Myocyte (in vitro differentiated cells): Measurements from ENCODE around the gene ATXN7L3. TPM values are rescaled to one million over a fixed set of nuclear protein-coding genes. Genes with fewer than 3 reads are reported as not detected.
"Not testable (repeated sequence)": the region's sequence is repeated elsewhere in the genome, so short reads cannot be mapped to it uniquely, and the experiment has no call there.

ENCODE experiments used
- DNase-seq: peaks from one replicate; pipeline ENCODE4 v3.0.0-alpha.2; 2012; ENCODE audit warnings: low read depth
- polyA plus RNA-seq: library from polyadenylated mRNA; unstranded; fragments of >200 nt; gene quantifications from one replicate; pipeline ENCODE4 v1.2.1, GENCODE V29; 2012; ENCODE audit warnings: missing spikeins
- total RNA-seq: library from RNA; depleted of rRNA; stranded (reverse); fragments of >200 nt; gene quantifications from 2 replicates; pipeline ENCODE4 v1.2.3, GENCODE V29; 2014

The ATXN7L3 gene, protein sequence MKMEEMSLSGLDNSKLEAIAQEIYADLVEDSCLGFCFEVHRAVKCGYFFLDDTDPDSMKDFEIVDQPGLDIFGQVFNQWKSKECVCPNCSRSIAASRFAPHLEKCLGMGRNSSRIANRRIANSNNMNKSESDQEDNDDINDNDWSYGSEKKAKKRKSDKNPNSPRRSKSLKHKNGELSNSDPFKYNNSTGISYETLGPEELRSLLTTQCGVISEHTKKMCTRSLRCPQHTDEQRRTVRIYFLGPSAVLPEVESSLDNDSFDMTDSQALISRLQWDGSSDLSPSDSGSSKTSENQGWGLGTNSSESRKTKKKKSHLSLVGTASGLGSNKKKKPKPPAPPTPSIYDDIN
- total RNA-seq: 55.4 and 60.5 TPM in 2 replicates
- 49.3 TPM for polyA plus RNA-seq

DNA sequence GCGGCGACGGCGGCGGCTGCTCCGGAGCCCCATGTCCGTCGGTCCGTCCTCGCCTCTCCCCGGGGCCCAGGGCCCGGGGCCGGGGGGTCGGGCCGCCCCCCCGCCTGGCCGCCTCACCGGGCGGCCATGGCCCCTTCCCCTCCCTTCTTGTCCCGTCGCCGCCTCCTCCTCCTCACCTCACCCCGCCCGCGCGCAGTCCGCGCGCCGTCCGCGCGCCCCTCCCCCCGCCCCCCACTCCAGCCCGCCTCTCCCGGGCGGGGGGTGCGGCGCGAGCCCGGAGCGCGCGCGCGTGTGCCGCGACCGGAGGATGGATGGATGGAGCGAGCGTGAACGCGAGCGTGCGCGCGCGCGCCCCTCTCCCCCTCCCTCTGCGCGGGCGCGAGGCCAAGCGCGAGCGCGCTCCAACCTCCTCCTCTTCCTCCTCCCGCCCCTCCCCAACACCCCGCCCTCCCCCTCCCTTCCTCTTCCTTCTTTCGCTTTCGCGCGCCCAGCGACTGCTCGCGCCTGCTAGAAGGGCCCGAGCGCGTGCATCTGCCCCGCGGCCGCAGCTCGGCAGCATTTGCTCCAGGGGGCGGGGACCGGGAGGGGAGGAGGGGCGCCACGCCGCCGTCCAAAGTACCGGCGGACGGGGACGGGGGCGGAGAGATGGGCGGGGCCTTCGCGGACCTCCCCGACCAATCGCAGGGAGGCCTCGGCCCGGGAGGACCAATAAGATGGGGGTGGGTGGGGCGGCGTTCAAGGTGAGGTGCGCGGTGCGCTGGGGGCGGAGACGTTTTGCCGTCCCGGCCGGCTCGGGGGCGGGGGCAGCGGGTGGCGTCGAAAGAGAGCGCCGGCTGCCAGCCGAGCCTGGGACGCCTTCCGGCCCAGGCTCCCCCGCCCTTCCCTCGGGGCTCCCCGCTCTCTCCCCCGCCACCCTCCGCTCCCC, at the start of gene ATXN7L3:
Gene ATXN7L3, minus strand, starts transcription at position 332 of the 925 bp plus-strand sequence. CDS start 1,814 bp downstream, outside the sequence.
- peak; percentile 98 for DNase-seq

DNA sequence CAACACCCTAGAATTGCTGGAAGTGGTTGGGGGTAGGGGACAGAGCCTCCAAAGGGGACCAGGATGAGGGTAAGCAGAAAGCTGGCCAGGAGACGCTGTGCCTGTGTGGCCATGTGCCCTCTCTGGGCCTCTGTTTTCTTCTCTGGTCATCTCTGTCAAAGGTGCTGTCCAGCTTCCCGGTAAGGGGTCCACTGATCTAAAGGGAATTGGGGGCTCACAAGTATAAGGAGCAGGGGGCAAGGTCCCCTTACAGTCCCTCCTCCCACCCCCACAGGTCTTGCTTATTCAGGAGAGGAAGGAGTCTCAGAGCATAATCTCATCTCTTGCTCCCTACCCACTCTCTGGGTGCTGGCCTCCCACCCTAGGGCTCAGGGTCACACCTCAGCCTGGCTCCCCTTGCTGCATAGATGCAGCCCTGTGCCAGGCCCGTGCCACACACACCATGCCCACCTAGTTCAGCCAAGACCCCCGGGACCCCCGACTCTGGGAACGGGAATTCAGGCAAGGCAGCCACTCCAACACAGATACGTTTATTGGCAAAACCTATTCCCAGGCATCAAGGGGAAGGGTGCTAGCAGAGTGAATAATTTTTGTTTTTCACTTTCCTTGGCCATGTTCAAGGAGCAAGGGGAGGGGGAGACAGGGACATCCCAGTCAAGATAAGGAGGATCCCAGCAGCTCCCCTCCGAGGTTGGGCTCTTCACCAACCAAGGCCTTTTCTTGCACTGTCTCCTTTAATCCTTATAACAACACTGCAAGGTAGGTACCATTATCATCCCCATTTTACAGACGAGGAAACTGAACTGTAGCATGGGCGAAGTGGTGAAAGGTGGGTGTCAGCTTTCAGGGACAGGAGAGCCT, 48.4 kb upstream of the ATXN7L3 start:
- DNase-seq: no peak

GRCh38 chr17:44247440-44247841, 47.8 kb upstream of the ATXN7L3 start:
- DNase-seq: peak; percentile 96

DNA sequence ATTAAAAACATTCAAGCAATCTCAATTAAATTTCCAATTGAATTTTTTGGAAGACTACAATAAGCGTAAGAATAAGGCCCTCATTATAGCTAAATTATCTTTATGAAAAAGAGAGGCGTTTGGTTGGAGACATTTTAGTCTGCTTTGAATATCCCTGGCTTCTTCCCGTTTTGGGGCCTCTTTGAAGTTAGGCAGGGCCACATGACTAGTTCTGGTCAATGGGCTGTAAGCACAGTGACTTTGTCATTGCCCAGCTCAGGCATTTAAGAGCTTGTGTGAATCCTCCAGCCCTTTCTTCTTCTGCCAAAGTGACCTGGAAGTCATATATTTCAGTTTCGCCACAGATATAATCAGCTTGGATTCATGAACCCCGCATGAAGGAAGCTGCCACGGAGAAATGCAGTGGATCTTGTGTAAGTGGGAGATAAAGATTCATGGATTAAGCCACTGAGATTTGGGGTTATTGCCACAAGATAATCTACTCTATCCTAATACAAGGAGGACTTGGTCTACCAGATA, 41.5 kb upstream of the ATXN7L3 start:
- no peak for DNase-seq

GRCh38 chr17:44237886-44238285, 38.2 kb upstream of the ATXN7L3 start:
- DNase-seq: not testable (repeated sequence)

DNA sequence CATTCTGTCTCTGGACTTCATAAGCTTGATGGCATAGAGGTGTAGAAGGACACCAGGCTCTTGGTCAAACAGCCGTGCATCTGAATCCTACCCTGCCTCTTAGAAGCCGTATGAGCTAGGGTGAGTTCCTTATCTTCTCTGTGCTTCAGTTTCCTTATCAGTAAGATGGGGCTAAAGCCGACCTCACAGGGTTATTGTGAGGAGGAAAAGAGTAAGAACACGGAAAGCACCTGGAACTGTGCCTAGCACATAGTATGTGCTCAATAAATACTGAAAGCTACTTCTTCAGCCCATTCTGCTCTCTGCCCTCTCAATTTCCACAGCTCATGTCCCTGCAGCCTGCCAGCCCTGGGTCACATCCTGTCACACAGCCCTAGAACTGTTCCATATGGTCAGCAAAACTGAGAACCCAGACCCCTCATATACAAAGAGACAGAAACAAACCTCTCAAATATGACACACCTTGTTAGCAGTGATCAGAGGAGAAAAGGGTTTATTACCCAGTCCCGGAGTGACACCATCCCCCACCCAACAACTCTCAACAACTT, 36.8 kb upstream of the ATXN7L3 start:
- DNase-seq: no peak

- DNase-seq: no peak
These were observed 35.9 kb upstream of the ATXN7L3 start for GRCh38 chr17:44235583-44235936.

DNA sequence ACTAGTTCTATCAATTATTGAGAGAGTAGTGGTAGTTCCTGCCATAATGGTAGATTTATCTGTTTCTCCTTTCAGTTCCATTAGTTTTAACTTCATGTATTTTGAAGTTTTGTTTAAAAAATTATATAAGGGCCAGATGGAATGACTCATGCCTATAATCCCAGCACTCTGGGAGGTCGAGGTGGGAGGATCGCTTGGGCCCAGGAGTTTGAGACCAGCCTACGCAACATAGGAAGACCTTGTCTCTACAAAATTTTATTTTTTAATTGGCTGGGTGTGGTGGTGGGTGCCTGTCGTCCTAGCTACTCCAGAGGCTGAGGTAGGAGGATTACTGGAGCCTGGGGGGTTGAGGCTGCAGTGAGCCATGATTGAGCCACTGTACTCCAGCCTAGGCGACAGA, 33.9 kb upstream of the ATXN7L3 start:
- no peak for DNase-seq

DNA sequence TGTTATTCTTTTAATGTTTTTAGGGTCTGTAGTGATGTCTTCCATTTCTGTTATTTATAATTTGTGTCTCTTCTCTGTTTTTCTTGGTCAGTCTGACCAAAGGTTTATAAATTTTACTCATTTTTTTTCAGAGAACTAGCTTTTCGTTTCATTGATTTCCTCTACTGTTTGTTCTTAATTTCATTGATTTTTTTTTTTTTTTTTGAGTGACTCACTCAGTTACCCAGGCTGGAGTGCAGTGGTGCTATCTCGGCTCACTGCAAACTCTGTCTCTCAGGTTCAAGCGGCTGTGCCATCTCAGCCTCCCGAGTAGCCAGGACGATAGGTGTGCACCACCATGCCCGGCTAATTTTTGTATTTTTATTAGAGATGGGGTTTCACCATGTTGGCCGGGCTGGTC, 32.4 kb upstream of the ATXN7L3 start:
- DNase-seq: no peak

GRCh38 chr17:44230140-44230539, 30.5 kb upstream of the ATXN7L3 start:
- DNase-seq: no peak

DNA sequence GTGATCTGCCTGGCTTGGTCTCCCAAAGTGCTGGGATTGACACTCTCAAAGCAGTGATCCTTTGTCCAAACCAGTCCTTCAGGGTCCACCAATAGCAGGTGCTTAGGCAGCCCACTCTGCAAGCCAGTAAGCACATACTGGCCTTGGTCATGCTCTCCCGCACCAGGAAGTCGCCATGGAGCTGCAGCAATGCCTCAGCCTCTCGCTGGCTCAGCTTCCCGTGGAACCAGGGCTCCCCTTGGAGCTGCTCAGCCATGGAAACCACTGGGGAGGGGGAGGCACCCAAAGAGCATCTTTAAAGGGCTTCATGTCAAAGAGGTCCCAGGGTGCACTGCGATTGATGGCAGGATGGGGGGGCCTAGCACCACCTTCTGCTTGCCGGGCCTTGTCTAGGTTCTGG, 29.4 kb upstream of the ATXN7L3 start:
- DNase-seq: no peak

- DNase-seq: no peak
These were observed 23.9 kb upstream of the ATXN7L3 start for GRCh38 chr17:44223541-44224071.

DNA sequence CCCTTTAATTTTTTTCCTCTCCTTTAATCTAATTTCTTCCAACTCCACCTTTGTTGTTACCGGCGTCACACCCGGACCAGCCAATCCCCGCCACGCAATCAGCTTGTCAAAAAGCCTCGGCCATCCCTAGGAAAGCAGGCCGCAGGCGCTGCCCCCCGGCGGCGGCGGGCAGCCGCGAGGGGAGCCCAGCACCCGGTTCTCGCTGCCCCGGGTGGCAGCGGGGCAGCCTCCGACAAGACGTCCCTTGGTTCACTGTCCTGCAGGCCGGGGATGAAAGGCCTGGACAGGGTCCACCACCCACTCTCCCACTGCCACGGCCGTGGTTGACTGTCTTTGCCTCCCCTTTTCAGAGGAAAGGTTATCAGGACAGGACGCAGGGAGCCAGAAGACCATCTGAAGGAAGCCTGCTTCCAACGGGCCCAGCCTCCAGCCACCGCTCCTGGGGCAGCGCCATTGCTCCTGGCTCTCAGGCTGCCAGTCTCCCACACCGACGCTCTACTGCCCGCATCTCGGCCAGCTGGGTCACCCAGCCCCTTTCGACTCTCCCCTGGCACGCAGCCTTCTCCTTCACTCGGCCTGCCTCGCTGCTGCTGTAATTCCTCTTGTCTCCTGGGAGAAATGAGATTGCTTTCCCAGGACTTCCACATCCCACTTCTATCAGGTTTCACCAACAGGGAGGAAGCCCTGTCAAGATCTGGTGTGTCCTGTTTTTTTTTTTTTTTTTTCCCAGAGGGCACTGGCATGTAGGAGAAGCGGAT, 22.6 kb upstream of the ATXN7L3 start:
- DNase-seq: peak; percentile 97

DNA sequence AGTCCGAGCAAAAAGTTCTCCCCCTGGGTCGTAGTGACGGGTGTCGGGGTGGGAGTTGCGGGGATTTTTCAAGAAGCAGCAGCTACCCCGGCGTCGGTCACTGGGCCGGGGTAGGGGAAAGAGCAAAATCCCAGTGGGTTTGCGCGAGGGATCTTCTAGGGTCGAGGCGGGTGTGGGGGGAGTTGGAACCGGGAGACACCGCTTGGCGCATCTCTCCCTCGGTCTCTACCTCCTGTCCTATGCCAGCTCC, 22.1 kb upstream of the ATXN7L3 start:
- DNase-seq: no peak

GRCh38 chr17:44221084-44221861, 21.6 kb upstream of the ATXN7L3 start:
- DNase-seq: peak; percentile 88

DNA sequence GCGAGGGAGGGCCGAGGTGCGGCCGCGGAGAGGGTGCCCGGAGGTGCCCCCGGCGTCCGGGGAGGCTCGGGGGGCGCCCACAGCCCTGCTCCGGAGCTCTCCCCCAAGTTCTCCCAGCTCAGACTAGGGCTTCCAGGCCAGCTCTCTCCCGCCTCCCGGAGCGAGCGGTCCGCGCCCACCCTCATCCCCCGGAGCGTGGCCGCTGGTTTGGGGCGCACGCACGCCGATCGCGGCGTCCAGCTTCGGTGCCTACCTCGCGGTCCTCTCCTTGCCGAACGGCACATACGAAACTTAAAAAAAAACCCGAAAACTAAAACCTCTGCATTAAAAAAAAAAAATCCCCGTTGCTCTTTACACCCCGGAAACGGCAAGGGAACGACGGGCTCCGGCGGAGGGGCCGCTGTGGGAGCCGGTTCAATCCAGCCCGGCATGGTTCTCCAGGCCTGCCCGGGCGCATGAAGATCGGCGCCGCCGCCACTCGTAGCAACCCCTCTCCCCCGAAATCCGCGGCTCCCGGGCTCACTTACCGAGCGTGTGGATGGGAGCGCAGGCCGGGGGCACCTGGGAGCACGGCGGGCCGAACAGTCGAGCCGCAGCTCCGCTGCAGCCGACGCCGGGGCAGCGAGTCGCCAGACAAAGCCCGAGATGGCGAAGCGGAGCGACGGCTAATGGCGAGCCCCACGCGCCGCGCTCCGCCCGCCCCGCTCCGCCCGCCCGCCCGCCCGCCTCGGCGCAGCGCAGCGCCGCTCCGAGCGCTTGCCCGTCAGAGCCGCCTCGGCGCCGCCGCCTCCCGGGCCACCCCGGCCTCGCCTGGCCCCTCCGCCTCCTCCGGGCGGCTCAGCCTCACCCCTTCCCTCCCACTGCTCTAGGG, 20.8 kb upstream of the ATXN7L3 start:
- peak; percentile 57 for DNase-seq

DNA sequence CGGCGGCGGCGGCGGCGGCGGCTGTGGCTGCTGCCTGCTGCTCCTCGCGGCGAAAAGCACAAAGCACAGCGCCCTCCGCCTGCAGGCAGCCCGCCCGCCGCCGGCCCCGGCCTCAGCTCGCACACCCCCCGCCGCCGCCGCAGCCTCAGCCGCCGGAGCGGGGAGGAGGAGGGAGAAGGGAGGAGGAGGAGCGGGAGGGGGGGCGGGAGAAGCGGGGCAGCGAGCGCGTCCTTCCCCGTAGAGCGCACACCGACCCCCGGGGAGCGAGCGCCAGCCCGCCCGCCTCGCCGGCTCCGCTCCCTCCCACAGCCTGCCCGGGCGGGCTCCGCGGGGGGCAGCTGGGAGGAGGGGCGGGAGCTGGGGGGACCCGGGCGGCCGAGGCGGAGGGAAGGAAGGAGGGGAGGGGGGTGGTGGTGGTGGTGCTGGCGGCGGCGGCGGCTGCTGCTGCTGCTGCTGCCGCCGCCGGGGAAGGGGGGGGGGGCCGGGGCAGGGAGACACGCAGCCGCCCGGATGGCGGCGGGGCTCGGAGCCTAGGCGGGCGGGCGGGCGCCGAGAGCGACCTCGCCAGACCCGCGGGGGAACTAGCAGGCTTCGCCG, 20.0 kb upstream of the ATXN7L3 start, which contains the start of gene UBTF:
Gene UBTF, minus strand, starts transcription at position 60 of the 597 bp plus-strand sequence. CDS start 1,446 bp downstream, outside the sequence.
- peak; percentile 76 for DNase-seq
